Esophagus muscularis mucosa (tissue), 2 donors: ENCODE results near the gene PTX4.

Experiments used
- POLR2A ChIP-seq: fragments of 450-650 bp; IDR thresholded peaks from one replicate; pipeline ENCODE4 v1.6.1; 2017; ENCODE audit warnings: antibody characterized with exemption, moderate library complexity, mild to moderate bottlenecking, low read depth
- POLR2AphosphoS5 ChIP-seq, 2 donors: sonication (generic); formaldehyde crosslinking; IDR thresholded peaks; one replicate each; pipeline ENCODE4 v1.6.1; 2017; ENCODE audit warnings: antibody characterized with exemption in 2 of 2

- no peak for TF ChIP-seq POLR2AphosphoS5 (IDR thresholded peaks at IDR 0.05)
- no peak for TF ChIP-seq POLR2A
Observed at GRCh38 chr16:1498899-1499676, 10.3 kb upstream of the PTX4 start.
